OCI-LY3 (cell line): Measurements from ENCODE around the gene BACH2.

Experiments
- H2AFZ ChIP-seq: fragments of 200-600, 300-600 bp; shearing (Covaris generic); 2 replicates; pipeline ENCODE4 v1.6.0; 2014; ENCODE audit warnings: antibody characterized with exemption, low read depth, low read length
- H3K27ac ChIP-seq: fragments of 200-600, 300-600 bp; sonication (generic); 2 replicates; pipeline ENCODE4 v1.5.1; 2014; ENCODE audit warnings: mild to moderate bottlenecking, low read length, moderate library complexity, mixed read lengths
- H3K27me3 ChIP-seq: fragments of 200-600, 300-600 bp; sonication (generic); 2 replicates; pipeline ENCODE4 v1.6.1; 2014; ENCODE audit warnings: low read depth, low read length, mixed read lengths
- H3K36me3 ChIP-seq: fragments of 200-600, 300-600 bp; sonication (generic); replicated peaks from 2 replicates; pipeline ENCODE3; 2014; ENCODE audit warnings: low read depth, low read length, mixed read lengths
- H3K4me1 ChIP-seq: fragments of 300-600, 200-600 bp; sonication (generic); 2 replicates; pipeline ENCODE4 v1.6.1; 2014; ENCODE audit warnings: low read length, mixed read lengths
- H3K4me2 ChIP-seq: fragments of 200-600, 300-600 bp; sonication (generic); 2 replicates; pipeline ENCODE4 v1.6.1; 2014; ENCODE audit warnings: low read length, mixed read lengths
- H3K4me3 ChIP-seq: fragments of 300-600, 200-600 bp; sonication (generic); 2 replicates; pipeline ENCODE4 v1.5.1; 2014; ENCODE audit warnings: antibody characterized with exemption, mild to moderate bottlenecking, low read length, moderate library complexity
- H3K79me2 ChIP-seq: fragments of 300-600, 200-600 bp; shearing (Covaris generic); 2 replicates; pipeline ENCODE4 v1.6.1; 2014; ENCODE audit warnings: mild to moderate bottlenecking, low read length, mixed read lengths
- H3K9ac ChIP-seq: fragments of 300-600, 200-600 bp; shearing (Covaris generic); 2 replicates; pipeline ENCODE4 v1.6.0; 2014; ENCODE audit warnings: mild to moderate bottlenecking, low read length, moderate library complexity
- H3K9me3 ChIP-seq: fragments of 200-600, 300-600 bp; shearing (Covaris generic); 2 replicates; pipeline ENCODE4 v1.6.1; 2014; ENCODE audit warnings: low read length, mixed read lengths; ENCODE audit not compliant: insufficient read depth
- H4K20me1 ChIP-seq: fragments of 200-600, 300-600 bp; sonication (generic); 2 replicates; pipeline ENCODE4 v1.6.1; 2016; ENCODE audit warnings: low read length, mixed read lengths; ENCODE audit not compliant: insufficient read depth
- CTCF ChIP-seq: fragments of 200-600, 300-600 bp; sonication (generic); IDR thresholded peaks from 2 replicates; pipeline ENCODE4 v1.5.1; 2014; ENCODE audit warnings: antibody characterized with exemption, low read length, low read depth
- EZH2phosphoT487 ChIP-seq: fragments of 200-600 bp; shearing (Covaris generic); IDR thresholded peaks from 2 replicates; pipeline ENCODE4 v1.6.1; 2018; ENCODE audit warnings: antibody characterized with exemption, mixed run types, low read depth

BACH2 gene

DNA sequence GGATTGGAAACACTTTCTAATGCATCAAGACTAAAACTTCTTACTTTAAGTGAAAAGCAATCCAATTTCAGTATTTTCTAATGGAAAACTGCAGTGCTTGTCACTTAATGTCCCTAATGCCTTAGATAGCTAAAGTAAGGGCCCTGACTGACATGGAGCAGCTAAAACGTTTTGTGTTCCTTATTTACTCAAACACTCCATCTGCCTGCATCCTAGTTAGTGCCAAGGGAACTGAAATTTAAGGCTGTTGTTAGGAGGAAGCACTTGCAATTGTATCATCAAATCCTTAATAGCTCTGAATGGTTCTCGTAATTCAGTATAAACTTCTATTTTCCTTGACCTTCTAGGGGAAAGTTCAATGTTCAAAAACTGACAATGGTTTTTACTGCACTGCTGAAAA is 274.9 kb downstream of the BACH2 start:
- no peak overlapping the region for H3K9ac ChIP-seq
- no peak overlapping the region for H3K4me3 ChIP-seq
- no peak overlapping the region for H3K27ac ChIP-seq
- no peaks in the 10 kb centered on the region for H3K36me3 ChIP-seq
- H3K9me3 ChIP-seq = no peaks in the 10 kb centered on the region
- no peaks in the 10 kb centered on the region for H3K79me2 ChIP-seq
- no peak overlapping the region for H3K4me2 ChIP-seq
- peaks cover 11% of the 10 kb centered on the region for H3K4me1 ChIP-seq
- no peak overlapping the region for H2AFZ ChIP-seq
- TF ChIP-seq CTCF = no peak
- no peak for TF ChIP-seq EZH2phosphoT487
- no peaks in the 10 kb centered on the region for H4K20me1 ChIP-seq
- H3K27me3 ChIP-seq = peaks cover 25% of the 10 kb centered on the region

- no peaks in the 10 kb centered on the region for H3K79me2 ChIP-seq
- H3K27me3 ChIP-seq = peaks cover 20% of the 10 kb centered on the region
- H2AFZ ChIP-seq = no peak overlapping the region
- H3K9me3 ChIP-seq = no peaks in the 10 kb centered on the region
- H3K4me2 ChIP-seq = no peak overlapping the region
- peaks cover 4% of the 10 kb centered on the region for H3K4me1 ChIP-seq
- H3K36me3 ChIP-seq = no peaks in the 10 kb centered on the region
- no peaks in the 10 kb centered on the region for H4K20me1 ChIP-seq
- no peak for TF ChIP-seq EZH2phosphoT487
- no peak for TF ChIP-seq CTCF
- no peak overlapping the region for H3K9ac ChIP-seq
- H3K27ac ChIP-seq = no peak overlapping the region
- no peak overlapping the region for H3K4me3 ChIP-seq
Measured at GRCh38 chr6:90020746-90021145, 275.9 kb downstream of the BACH2 start.

- Histone ChIP-seq H2AFZ (no peak overlapping the region), H3K36me3 (no peaks in the 10 kb centered on the region), H3K4me1 (no peaks in the 10 kb centered on the region), H3K27me3 (peaks cover 8% of the 10 kb centered on the region; the same call in 1 of the 2 replicates), H3K4me2 (no peak overlapping the region), H3K79me2 (no peaks in the 10 kb centered on the region), H3K9me3 (no peaks in the 10 kb centered on the region), H3K9ac (no peak overlapping the region), H3K27ac (no peak overlapping the region), H3K4me3 (no peak overlapping the region), H4K20me1 (no peaks in the 10 kb centered on the region)
- TF ChIP-seq CTCF = no peak
- TF ChIP-seq EZH2phosphoT487 = no peak
Measured at GRCh38 chr6:90019216-90019615, 277.4 kb downstream of the BACH2 start.

- Histone ChIP-seq H2AFZ (no peak overlapping the region), H3K36me3 (no peaks in the 10 kb centered on the region)
Measured at GRCh38 chr6:90015883-90016282, 280.8 kb downstream of the BACH2 start.

More at GRCh38 chr6:90015883-90016282, 280.8 kb downstream of the BACH2 start:
- H3K4me2 ChIP-seq = no peak overlapping the region
- no peak overlapping the region for H3K9ac ChIP-seq
- H3K4me1 ChIP-seq = no peaks in the 10 kb centered on the region
- no peak overlapping the region for H3K27ac ChIP-seq
- no peak overlapping the region for H3K4me3 ChIP-seq
- H3K79me2 ChIP-seq = no peaks in the 10 kb centered on the region
- TF ChIP-seq CTCF (no peak), EZH2phosphoT487 (no peak)
- no peaks in the 10 kb centered on the region for H4K20me1 ChIP-seq
- H3K27me3 ChIP-seq = peaks cover 8% of the 10 kb centered on the region; the same call in 1 of the 2 replicates
- H3K9me3 ChIP-seq = no peaks in the 10 kb centered on the region
